OCI-LY3 (cell line): Measurements from ENCODE around the gene MAD1L1.
"Not testable (repeated sequence)": the region's sequence is repeated elsewhere in the genome, so short reads cannot be mapped to it uniquely, and the experiment has no call there.

Experiments
- H2AFZ ChIP-seq: fragments of 200-600, 300-600 bp; shearing (Covaris generic); 2 replicates; pipeline ENCODE4 v1.6.0; 2014; ENCODE audit warnings: antibody characterized with exemption, low read depth, low read length
- H3K27ac ChIP-seq: fragments of 200-600, 300-600 bp; sonication (generic); 2 replicates; pipeline ENCODE4 v1.5.1; 2014; ENCODE audit warnings: mild to moderate bottlenecking, low read length, moderate library complexity, mixed read lengths
- H3K27me3 ChIP-seq: fragments of 200-600, 300-600 bp; sonication (generic); 2 replicates; pipeline ENCODE4 v1.6.1; 2014; ENCODE audit warnings: low read depth, low read length, mixed read lengths
- H3K36me3 ChIP-seq: fragments of 200-600, 300-600 bp; sonication (generic); replicated peaks from 2 replicates; pipeline ENCODE3; 2014; ENCODE audit warnings: low read depth, low read length, mixed read lengths
- H3K4me1 ChIP-seq: fragments of 300-600, 200-600 bp; sonication (generic); 2 replicates; pipeline ENCODE4 v1.6.1; 2014; ENCODE audit warnings: low read length, mixed read lengths
- H3K4me2 ChIP-seq: fragments of 200-600, 300-600 bp; sonication (generic); 2 replicates; pipeline ENCODE4 v1.6.1; 2014; ENCODE audit warnings: low read length, mixed read lengths
- H3K4me3 ChIP-seq: fragments of 300-600, 200-600 bp; sonication (generic); 2 replicates; pipeline ENCODE4 v1.5.1; 2014; ENCODE audit warnings: antibody characterized with exemption, mild to moderate bottlenecking, low read length, moderate library complexity
- H3K79me2 ChIP-seq: fragments of 300-600, 200-600 bp; shearing (Covaris generic); 2 replicates; pipeline ENCODE4 v1.6.1; 2014; ENCODE audit warnings: mild to moderate bottlenecking, low read length, mixed read lengths
- H3K9ac ChIP-seq: fragments of 300-600, 200-600 bp; shearing (Covaris generic); 2 replicates; pipeline ENCODE4 v1.6.0; 2014; ENCODE audit warnings: mild to moderate bottlenecking, low read length, moderate library complexity
- H3K9me3 ChIP-seq: fragments of 200-600, 300-600 bp; shearing (Covaris generic); 2 replicates; pipeline ENCODE4 v1.6.1; 2014; ENCODE audit warnings: low read length, mixed read lengths; ENCODE audit not compliant: insufficient read depth
- H4K20me1 ChIP-seq: fragments of 200-600, 300-600 bp; sonication (generic); 2 replicates; pipeline ENCODE4 v1.6.1; 2016; ENCODE audit warnings: low read length, mixed read lengths; ENCODE audit not compliant: insufficient read depth
- EZH2phosphoT487 ChIP-seq: fragments of 200-600 bp; shearing (Covaris generic); IDR thresholded peaks from 2 replicates; pipeline ENCODE4 v1.6.1; 2018; ENCODE audit warnings: antibody characterized with exemption, mixed run types, low read depth
- TF ChIP-seq, protein P1 (sequence below): fragments of 200-600, 300-600 bp; sonication (generic); IDR thresholded peaks from 2 replicates; pipeline ENCODE4 v1.5.1; 2014; ENCODE audit warnings: antibody characterized with exemption, low read length, low read depth

MAD1L1 gene

DNA sequence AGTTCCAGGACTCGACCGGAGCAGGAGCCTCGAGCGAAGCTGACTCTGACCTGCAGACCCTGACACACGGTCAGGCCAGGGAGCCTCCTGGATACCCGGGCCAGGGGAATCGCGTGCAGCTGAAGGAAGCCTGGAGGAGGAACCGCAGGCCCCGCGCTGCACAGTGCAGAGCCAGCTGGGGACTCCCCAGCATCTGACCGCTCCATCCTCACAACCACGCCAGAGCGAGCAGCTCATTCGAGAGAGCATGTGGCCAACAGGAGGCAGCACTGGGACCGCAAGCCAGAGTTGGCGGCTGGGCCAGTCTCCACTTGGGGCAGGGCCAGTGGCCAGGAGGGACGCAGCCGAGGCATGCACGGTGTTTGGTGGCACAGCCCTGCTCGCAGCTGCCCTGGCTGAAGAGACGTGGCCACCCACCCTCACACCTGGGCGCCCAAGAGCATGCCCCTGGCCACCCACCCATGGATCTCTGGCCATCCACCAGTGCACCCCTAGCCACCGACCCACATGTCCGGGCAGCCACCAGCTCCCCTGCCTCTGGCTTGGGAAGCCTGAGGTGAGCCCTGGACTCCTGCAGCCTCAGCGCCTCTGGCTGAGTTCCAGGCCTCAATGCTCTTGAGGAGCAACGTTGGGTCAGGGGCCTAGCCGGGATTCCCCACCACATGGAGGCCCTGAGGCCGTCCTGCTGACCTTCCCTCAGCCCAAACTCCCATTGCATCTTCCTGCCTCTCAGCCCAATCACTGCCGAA lies 348.7 kb downstream of the MAD1L1 start:
- no peak for TF ChIP-seq EZH2phosphoT487
- TF ChIP-seq, protein P1, sequence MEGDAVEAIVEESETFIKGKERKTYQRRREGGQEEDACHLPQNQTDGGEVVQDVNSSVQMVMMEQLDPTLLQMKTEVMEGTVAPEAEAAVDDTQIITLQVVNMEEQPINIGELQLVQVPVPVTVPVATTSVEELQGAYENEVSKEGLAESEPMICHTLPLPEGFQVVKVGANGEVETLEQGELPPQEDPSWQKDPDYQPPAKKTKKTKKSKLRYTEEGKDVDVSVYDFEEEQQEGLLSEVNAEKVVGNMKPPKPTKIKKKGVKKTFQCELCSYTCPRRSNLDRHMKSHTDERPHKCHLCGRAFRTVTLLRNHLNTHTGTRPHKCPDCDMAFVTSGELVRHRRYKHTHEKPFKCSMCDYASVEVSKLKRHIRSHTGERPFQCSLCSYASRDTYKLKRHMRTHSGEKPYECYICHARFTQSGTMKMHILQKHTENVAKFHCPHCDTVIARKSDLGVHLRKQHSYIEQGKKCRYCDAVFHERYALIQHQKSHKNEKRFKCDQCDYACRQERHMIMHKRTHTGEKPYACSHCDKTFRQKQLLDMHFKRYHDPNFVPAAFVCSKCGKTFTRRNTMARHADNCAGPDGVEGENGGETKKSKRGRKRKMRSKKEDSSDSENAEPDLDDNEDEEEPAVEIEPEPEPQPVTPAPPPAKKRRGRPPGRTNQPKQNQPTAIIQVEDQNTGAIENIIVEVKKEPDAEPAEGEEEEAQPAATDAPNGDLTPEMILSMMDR, result no peak
- no peak overlapping the region for H3K4me2 ChIP-seq
- no peaks in the 10 kb centered on the region for H4K20me1 ChIP-seq
- no peak overlapping the region for H2AFZ ChIP-seq
- no peaks in the 10 kb centered on the region for H3K4me1 ChIP-seq
- H3K9ac ChIP-seq, result no peak overlapping the region
- peaks cover 19% of the 10 kb centered on the region for H3K36me3 ChIP-seq
- H3K9me3 ChIP-seq, result no peaks in the 10 kb centered on the region
- no peaks in the 10 kb centered on the region for H3K27me3 ChIP-seq
- no peak overlapping the region for H3K27ac ChIP-seq
- no peak overlapping the region for H3K4me3 ChIP-seq
- H3K79me2 ChIP-seq, result no peaks in the 10 kb centered on the region

DNA sequence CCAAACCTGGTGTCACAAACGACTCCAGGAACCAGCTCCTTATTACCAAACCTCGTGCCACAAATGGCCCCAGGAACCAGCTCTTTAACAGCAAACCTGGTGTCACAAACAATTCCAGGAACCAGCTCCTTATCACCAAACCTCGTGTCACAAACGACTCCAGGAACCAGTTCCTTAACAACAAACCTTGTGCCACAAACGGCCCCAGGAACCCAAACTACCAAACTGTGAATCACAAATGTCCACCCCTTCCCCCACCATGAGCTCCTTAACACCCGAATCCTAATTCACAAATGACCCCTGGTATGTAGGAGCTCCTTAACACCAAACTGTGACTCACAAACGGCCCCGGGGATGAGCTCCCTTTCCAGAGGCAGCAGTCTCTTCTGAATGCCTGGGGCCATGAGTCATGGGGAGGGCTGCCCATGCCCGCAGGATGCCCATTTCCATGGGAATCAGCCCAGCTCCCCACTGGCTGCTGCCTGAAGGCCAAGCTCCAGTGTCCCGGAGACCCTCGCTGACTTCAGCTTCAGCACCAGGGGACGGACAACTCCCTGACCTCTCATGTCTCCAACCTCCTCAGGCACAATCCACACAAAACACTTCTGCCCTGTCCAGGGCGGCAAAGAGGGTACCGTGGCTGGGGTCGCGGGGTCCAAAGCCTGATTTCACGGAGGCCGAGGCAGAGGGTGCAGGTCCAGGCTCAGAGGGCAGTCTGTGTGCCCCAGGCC lies 349.5 kb downstream of the MAD1L1 start:
- H3K36me3 ChIP-seq, result peaks cover 13% of the 10 kb centered on the region
- H3K4me2 ChIP-seq, result no peak overlapping the region
- no peak overlapping the region for H3K27ac ChIP-seq

DNA sequence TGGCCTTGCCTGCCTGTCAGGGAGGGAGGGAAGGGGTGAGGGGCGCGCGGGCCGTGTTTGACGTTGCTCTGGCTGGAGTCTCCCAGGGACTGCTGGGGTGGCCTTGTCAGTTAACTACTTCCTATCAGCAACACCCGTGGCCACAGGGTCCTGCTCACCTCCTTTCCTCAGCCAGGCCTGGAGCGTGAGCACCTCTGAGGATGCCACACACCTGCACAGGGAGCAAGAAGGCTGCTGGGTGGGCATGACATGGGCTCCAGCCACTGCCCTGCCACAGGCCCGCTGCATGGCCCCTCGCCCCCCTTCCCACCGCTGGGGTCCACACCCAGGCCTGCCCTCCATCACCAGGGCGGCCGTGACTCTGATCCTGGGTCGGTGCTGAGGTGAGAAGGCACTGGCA lies 350.3 kb downstream of the MAD1L1 start:
- no peak overlapping the region for H3K27ac ChIP-seq

More for the DNA sequence above, 349.5 kb downstream of the MAD1L1 start:
- H3K4me3 ChIP-seq, result no peak overlapping the region
- no peak overlapping the region for H3K9ac ChIP-seq
- H3K9me3 ChIP-seq, result no peaks in the 10 kb centered on the region
- no peak overlapping the region for H2AFZ ChIP-seq
- no peaks in the 10 kb centered on the region for H4K20me1 ChIP-seq
- no peaks in the 10 kb centered on the region for H3K27me3 ChIP-seq
- TF ChIP-seq, protein P1, result no peak
- TF ChIP-seq EZH2phosphoT487, result no peak
- H3K4me1 ChIP-seq, result no peaks in the 10 kb centered on the region
- no peaks in the 10 kb centered on the region for H3K79me2 ChIP-seq

DNA sequence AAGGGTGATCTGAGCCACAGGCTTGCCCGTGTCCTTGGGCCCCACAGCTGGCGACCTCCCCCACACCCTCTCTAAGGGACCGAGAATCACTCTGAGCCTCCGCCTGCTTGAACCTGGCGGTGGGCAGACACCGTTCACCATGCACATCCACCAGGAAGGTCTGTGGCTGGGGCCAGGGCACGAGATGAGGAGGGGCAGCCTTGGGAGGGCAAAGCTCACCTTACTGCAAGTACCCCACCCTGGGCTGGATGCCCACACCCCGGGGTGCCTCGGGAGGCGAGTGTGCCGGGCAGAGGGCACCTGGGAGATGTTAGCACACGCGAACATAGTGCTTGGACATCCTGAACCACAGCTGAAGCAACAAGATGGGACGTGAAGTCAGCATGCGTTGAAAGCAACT lies 350.8 kb downstream of the MAD1L1 start:
- no peak for TF ChIP-seq EZH2phosphoT487
- TF ChIP-seq, protein P1, result no peak
- no peak overlapping the region for H3K27ac ChIP-seq
- H4K20me1 ChIP-seq, result no peaks in the 10 kb centered on the region
- no peaks in the 10 kb centered on the region for H3K4me1 ChIP-seq
- no peak overlapping the region for H3K9ac ChIP-seq
- H2AFZ ChIP-seq, result no peak overlapping the region
- peaks cover under 1% of the 10 kb centered on the region for H3K36me3 ChIP-seq
- no peaks in the 10 kb centered on the region for H3K79me2 ChIP-seq
- no peaks in the 10 kb centered on the region for H3K9me3 ChIP-seq
- no peak overlapping the region for H3K4me2 ChIP-seq
- no peak overlapping the region for H3K4me3 ChIP-seq
- no peaks in the 10 kb centered on the region for H3K27me3 ChIP-seq

More for the DNA sequence above, 350.3 kb downstream of the MAD1L1 start:
- no peaks in the 10 kb centered on the region for H3K27me3 ChIP-seq
- H4K20me1 ChIP-seq, result no peaks in the 10 kb centered on the region
- H3K4me2 ChIP-seq, result no peak overlapping the region
- H3K9me3 ChIP-seq, result no peaks in the 10 kb centered on the region
- H3K9ac ChIP-seq, result no peak overlapping the region
- H3K36me3 ChIP-seq, result peaks cover 5% of the 10 kb centered on the region
- no peak overlapping the region for H2AFZ ChIP-seq
- no peaks in the 10 kb centered on the region for H3K4me1 ChIP-seq
- TF ChIP-seq EZH2phosphoT487, result no peak
- TF ChIP-seq, protein P1, result no peak
- no peaks in the 10 kb centered on the region for H3K79me2 ChIP-seq
- no peak overlapping the region for H3K4me3 ChIP-seq

DNA sequence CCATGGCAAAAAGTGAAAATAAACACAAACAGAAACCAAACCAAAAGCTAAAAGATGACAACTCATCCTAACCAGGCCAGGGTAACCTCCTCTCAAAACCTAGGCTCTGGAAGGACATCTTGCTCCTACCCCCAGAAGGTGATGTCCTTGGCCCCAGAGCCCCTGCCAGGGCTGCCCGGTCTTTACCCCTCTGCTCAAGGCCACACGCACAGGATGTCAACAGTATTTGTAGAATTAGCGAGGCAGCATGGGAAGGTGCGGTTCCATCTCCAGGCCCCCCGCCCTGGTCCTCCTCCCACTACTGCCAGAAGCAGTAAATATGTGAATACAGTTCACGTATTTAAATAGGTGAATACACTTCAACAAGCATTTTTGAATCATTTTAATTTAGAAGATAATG lies 356.1 kb downstream of the MAD1L1 start:
- not testable (repeated sequence) for H3K4me1 ChIP-seq, H4K20me1 ChIP-seq, H3K36me3 ChIP-seq

More for the DNA sequence above, 356.1 kb downstream of the MAD1L1 start:
- not testable (repeated sequence) for H3K79me2 ChIP-seq, H3K27ac ChIP-seq, H2AFZ ChIP-seq, H3K9me3 ChIP-seq, H3K4me2 ChIP-seq, H3K27me3 ChIP-seq, H3K9ac ChIP-seq, H3K4me3 ChIP-seq
